ENCODE results near the gene COL8A1. TPM values are rescaled to one million over a fixed set of nuclear protein-coding genes. Genes with fewer than 3 reads are reported as not detected.

COL8A1 gene
- total RNA-seq, 1 experiment from 2014 or later, result 8.1 TPM

DNA sequence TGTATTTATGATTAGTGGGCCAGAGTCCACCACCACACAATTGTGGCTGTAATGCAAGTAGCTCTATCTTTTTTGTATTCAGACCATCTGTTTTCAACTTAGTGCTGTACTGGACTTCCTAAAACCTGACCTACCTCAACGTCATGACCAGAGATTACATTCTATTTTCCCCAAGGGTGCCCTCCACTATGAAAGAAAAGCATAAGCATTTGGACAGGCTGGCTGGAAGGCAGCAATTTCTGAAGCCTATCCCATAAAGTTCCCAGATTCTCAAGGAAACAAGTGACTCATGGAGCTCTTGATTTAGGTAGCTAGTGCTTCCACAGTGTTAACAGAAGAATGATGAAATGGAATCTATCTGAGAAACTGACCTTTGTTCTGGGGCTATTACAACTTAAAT, 75.8 kb downstream of the COL8A1 start:
- Histone ChIP-seq H3K36me3 (ENCODE audit: low read depth) (no peaks in the 10 kb centered on the region), H2AFZ (no peak overlapping the region), H3K9me3 (ENCODE audit: insufficient read depth, low read depth) (no peaks in the 10 kb centered on the region), H3F3A (ENCODE audit: insufficient read depth, low read depth) (no peaks in the 10 kb centered on the region), H3K9me2 (ENCODE audit: insufficient read depth) (no peaks in the 10 kb centered on the region), H3K27me3 (ENCODE audit: insufficient read depth, low read depth) (no peaks in the 10 kb centered on the region), H3K4me3 (no peak overlapping the region), H3K4me2 (no peak overlapping the region), H3K79me2 (ENCODE audit: low read depth) (no peaks in the 10 kb centered on the region), H3K4me1 (replicated peaks; ENCODE audit: insufficient read depth) (no peaks in the 10 kb centered on the region), H3K27ac (no peak overlapping the region), H4K20me1 (ENCODE audit: insufficient read depth) (no peaks in the 10 kb centered on the region)
- no TSS peak for BruUV-seq (replicated peaks)
- DNase-seq, result no peak
- intact Hi-C loops (cut with micrococcal nuclease; ENCODE audit: unreplicated experiment), result no loop called here
- CTCF ChIA-PET, result interaction anchor here (0.6 kb wide), 1 partner anchor 74 kb away, joined by 3 read pairs; no protein-coding TSS in a partner anchor
- TF ChIP-seq, protein P1, sequence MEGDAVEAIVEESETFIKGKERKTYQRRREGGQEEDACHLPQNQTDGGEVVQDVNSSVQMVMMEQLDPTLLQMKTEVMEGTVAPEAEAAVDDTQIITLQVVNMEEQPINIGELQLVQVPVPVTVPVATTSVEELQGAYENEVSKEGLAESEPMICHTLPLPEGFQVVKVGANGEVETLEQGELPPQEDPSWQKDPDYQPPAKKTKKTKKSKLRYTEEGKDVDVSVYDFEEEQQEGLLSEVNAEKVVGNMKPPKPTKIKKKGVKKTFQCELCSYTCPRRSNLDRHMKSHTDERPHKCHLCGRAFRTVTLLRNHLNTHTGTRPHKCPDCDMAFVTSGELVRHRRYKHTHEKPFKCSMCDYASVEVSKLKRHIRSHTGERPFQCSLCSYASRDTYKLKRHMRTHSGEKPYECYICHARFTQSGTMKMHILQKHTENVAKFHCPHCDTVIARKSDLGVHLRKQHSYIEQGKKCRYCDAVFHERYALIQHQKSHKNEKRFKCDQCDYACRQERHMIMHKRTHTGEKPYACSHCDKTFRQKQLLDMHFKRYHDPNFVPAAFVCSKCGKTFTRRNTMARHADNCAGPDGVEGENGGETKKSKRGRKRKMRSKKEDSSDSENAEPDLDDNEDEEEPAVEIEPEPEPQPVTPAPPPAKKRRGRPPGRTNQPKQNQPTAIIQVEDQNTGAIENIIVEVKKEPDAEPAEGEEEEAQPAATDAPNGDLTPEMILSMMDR (conservative IDR thresholded peaks at IDR 0.05), result no peak
- no peak for TF ChIP-seq EZH2 (IDR thresholded peaks at IDR 0.05; ENCODE audit: low read depth)
- POLR2A ChIA-PET (ENCODE audit: unreplicated experiment), result no interaction called here

DNA sequence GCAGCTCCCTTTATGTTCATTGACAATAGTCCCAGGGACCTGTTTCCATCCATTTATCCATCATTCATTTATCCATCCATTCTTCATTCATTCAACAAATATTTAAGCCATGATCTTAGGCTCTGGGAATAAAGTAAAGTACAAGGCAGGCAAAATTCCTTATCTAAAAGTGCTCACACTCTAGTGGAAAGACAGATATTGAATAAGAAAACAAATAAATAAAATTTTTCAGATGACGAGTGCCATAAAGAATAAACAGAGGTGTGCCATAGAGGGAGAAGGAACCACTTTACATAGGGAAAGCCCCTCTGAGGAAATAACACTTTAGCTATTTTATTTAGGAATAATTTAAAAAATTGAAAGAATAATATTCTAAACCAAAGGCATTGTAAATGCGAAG, 76.2 kb downstream of the COL8A1 start:
- Histone ChIP-seq H3K27ac (no peak overlapping the region), H3K4me1 (replicated peaks; ENCODE audit: insufficient read depth) (no peaks in the 10 kb centered on the region), H3F3A (ENCODE audit: insufficient read depth, low read depth) (no peaks in the 10 kb centered on the region), H3K9me2 (ENCODE audit: insufficient read depth) (no peaks in the 10 kb centered on the region), H3K4me2 (no peak overlapping the region), H4K20me1 (ENCODE audit: insufficient read depth) (no peaks in the 10 kb centered on the region), H3K36me3 (ENCODE audit: low read depth) (no peaks in the 10 kb centered on the region), H3K9me3 (ENCODE audit: insufficient read depth, low read depth) (no peaks in the 10 kb centered on the region), H3K27me3 (ENCODE audit: insufficient read depth, low read depth) (no peaks in the 10 kb centered on the region), H3K79me2 (ENCODE audit: low read depth) (no peaks in the 10 kb centered on the region), H3K4me3 (no peak overlapping the region), H2AFZ (no peak overlapping the region)
- TF ChIP-seq EZH2 (IDR thresholded peaks at IDR 0.05; ENCODE audit: low read depth), result no peak
- TF ChIP-seq, protein P1 (conservative IDR thresholded peaks at IDR 0.05), result no peak
- DNase-seq, result no peak
- BruUV-seq (replicated peaks), result no TSS peak
- ChIA-PET CTCF (no interaction called here), POLR2A (ENCODE audit: unreplicated experiment) (no interaction called here)
- intact Hi-C loops (cut with micrococcal nuclease; ENCODE audit: unreplicated experiment), result no loop called here

DNA sequence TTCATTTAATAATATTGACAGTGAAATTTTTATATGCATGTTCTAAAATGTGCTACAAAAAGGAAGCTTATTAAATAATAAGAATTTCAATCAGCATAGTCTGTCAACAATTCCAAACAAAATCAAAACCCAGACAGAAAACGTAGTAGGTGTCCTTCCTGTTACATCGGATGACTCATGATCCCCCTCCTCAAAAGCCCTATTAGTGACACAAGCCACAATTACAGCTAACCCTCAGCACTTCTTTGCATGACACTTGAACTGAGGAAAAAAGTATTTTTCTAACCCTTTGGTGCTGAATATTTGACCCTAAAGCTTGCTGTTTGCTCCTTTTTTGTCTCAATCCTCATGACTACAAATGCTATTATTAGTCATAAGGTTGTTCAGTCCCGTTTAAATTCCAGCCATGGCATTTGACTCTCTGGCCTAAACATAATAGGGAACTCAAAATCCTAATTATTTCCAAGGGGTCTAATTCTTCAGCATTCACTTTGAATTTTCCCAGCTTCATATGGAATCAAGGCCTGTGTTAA, 78.1 kb downstream of the COL8A1 start:
- Histone ChIP-seq H4K20me1 (ENCODE audit: insufficient read depth) (no peaks in the 10 kb centered on the region), H3K4me2 (no peak overlapping the region), H3K79me2 (ENCODE audit: low read depth) (no peaks in the 10 kb centered on the region), H3K9me2 (ENCODE audit: insufficient read depth) (no peaks in the 10 kb centered on the region), H3K27me3 (ENCODE audit: insufficient read depth, low read depth) (no peaks in the 10 kb centered on the region), H2AFZ (no peak overlapping the region), H3K4me1 (replicated peaks; ENCODE audit: insufficient read depth) (no peaks in the 10 kb centered on the region), H3F3A (ENCODE audit: insufficient read depth, low read depth) (no peaks in the 10 kb centered on the region), H3K9me3 (ENCODE audit: insufficient read depth, low read depth) (no peaks in the 10 kb centered on the region), H3K27ac (no peak overlapping the region), H3K4me3 (no peak overlapping the region), H3K36me3 (ENCODE audit: low read depth) (no peaks in the 10 kb centered on the region)
- BruUV-seq (replicated peaks), result no TSS peak
- no peak for DNase-seq
- ChIA-PET CTCF (no interaction called here), POLR2A (ENCODE audit: unreplicated experiment) (no interaction called here)
- TF ChIP-seq, protein P1 (conservative IDR thresholded peaks at IDR 0.05), result no peak
- TF ChIP-seq EZH2 (IDR thresholded peaks at IDR 0.05; ENCODE audit: low read depth), result no peak
- intact Hi-C loops (cut with micrococcal nuclease; ENCODE audit: unreplicated experiment), result no loop called here

Data from PC-9 (cell line).